ENCODE measurements around the gene SEC14L6. TPM values are rescaled to one million over a fixed set of nuclear protein-coding genes. Genes with fewer than 3 reads are reported as not detected.

SEC14L6 gene
- total RNA-seq, 1 donor from 2014 or later: 0.16 TPM

GRCh38 chr22:30572840-30573593 lies 26.5 kb upstream of the SEC14L6 start:
- peaks cover 9% of the 10 kb centered on the region for H3K36me3 Mint-ChIP-seq (ENCODE audit: low read depth, unreplicated experiment)
- H4K20me1 ChIP-seq (ENCODE audit: insufficient read depth, low read length): peaks cover 26% of the 10 kb centered on the region

GRCh38 chr22:30572210-30572609 lies 25.7 kb upstream of the SEC14L6 start:
- Histone ChIP-seq H3K79me2 (ENCODE audit: insufficient read depth, low read length) (no peaks in the 10 kb centered on the region), H3K27ac (ENCODE audit: low read depth, low read length) (no peak overlapping the region), H3K27me3 (ENCODE audit: insufficient read depth, low read length) (peaks cover 13% of the 10 kb centered on the region), H4K20me1 (ENCODE audit: insufficient read depth, low read length) (peaks cover 26% of the 10 kb centered on the region), H3K9ac (ENCODE audit: low read length) (no peak overlapping the region), H3K4me1 (ENCODE audit: insufficient read depth, low read length) (peaks cover 5% of the 10 kb centered on the region), H3K4me3 (ENCODE audit: insufficient read depth, low read depth, low read length) (no peak overlapping the region), H2AFZ (ENCODE audit: low read depth, low read length) (no peak overlapping the region), H3K4me2 (ENCODE audit: low read length) (no peak overlapping the region), H3K9me3 (ENCODE audit: insufficient read depth, low read depth, low read length) (no peaks in the 10 kb centered on the region), H3K36me3 (ENCODE audit: insufficient read depth, low read length) (peaks cover 10% of the 10 kb centered on the region)
- no peak for TF ChIP-seq EZH2 (IDR thresholded peaks at IDR 0.05; ENCODE audit: insufficient read depth, low read length)
- TF ChIP-seq CTCF (IDR thresholded peaks at IDR 0.05; ENCODE audit: insufficient read depth, low read depth, low read length): no peak
- no peak for DNase-seq (ENCODE audit: low read depth)
- Mint-ChIP-seq H3K9me3 (ENCODE audit: unreplicated experiment) (no peaks in the 10 kb centered on the region), H3K4me1 (ENCODE audit: low read depth, unreplicated experiment) (peaks cover 5% of the 10 kb centered on the region), H3K36me3 (ENCODE audit: low read depth, unreplicated experiment) (peaks cover 9% of the 10 kb centered on the region), H3K27ac (ENCODE audit: unreplicated experiment) (no peak overlapping the region), H3K27me3 (ENCODE audit: low read depth, unreplicated experiment) (peaks cover 16% of the 10 kb centered on the region), H3K4me3 (ENCODE audit: unreplicated experiment) (no peak overlapping the region)
- no peak for FAIRE-seq

More at GRCh38 chr22:30572840-30573593, 26.5 kb upstream of the SEC14L6 start:
- DNase-seq (ENCODE audit: low read depth): no peak
- H3K9me3 ChIP-seq (ENCODE audit: insufficient read depth, low read depth, low read length): no peaks in the 10 kb centered on the region
- no peaks in the 10 kb centered on the region for H3K79me2 ChIP-seq (ENCODE audit: insufficient read depth, low read length)
- H3K9ac ChIP-seq (ENCODE audit: low read length): no peak overlapping the region
- H3K4me2 ChIP-seq (ENCODE audit: low read length): no peak overlapping the region
- H3K27me3 Mint-ChIP-seq (ENCODE audit: low read depth, unreplicated experiment): peaks cover 13% of the 10 kb centered on the region
- no peaks in the 10 kb centered on the region for H3K9me3 Mint-ChIP-seq (ENCODE audit: unreplicated experiment)
- no peak overlapping the region for H2AFZ ChIP-seq (ENCODE audit: low read depth, low read length)
- H3K4me1 Mint-ChIP-seq (ENCODE audit: low read depth, unreplicated experiment): peaks cover 5% of the 10 kb centered on the region
- FAIRE-seq: no peak
- H3K27ac ChIP-seq (ENCODE audit: low read depth, low read length): no peak overlapping the region
- no peak overlapping the region for H3K27ac Mint-ChIP-seq (ENCODE audit: unreplicated experiment)
- no peak overlapping the region for H3K4me3 ChIP-seq (ENCODE audit: insufficient read depth, low read depth, low read length)
- H3K36me3 ChIP-seq (ENCODE audit: insufficient read depth, low read length): peaks cover 13% of the 10 kb centered on the region
- peaks cover 13% of the 10 kb centered on the region for H3K27me3 ChIP-seq (ENCODE audit: insufficient read depth, low read length)
- H3K4me3 Mint-ChIP-seq (ENCODE audit: unreplicated experiment): peak overlapping the region; percentile 57
- peaks cover 5% of the 10 kb centered on the region for H3K4me1 ChIP-seq (ENCODE audit: insufficient read depth, low read length)
- TF ChIP-seq EZH2 (IDR thresholded peaks at IDR 0.05; ENCODE audit: insufficient read depth, low read length) (no peak), CTCF (IDR thresholded peaks at IDR 0.05; ENCODE audit: insufficient read depth, low read depth, low read length) (no peak)

- no peak overlapping the region for H2AFZ ChIP-seq (ENCODE audit: low read depth, low read length)
- FAIRE-seq: no peak
- H3K4me1 Mint-ChIP-seq (ENCODE audit: low read depth, unreplicated experiment): peaks cover 2% of the 10 kb centered on the region
Measured at GRCh38 chr22:30569674-30570202, 23.2 kb upstream of the SEC14L6 start.

More at GRCh38 chr22:30569674-30570202, 23.2 kb upstream of the SEC14L6 start:
- no peaks in the 10 kb centered on the region for H3K9me3 Mint-ChIP-seq (ENCODE audit: unreplicated experiment)
- H3K4me1 ChIP-seq (ENCODE audit: insufficient read depth, low read length): peaks cover 1% of the 10 kb centered on the region
- no peaks in the 10 kb centered on the region for H3K79me2 ChIP-seq (ENCODE audit: insufficient read depth, low read length)
- DNase-seq (ENCODE audit: low read depth): no peak
- H3K36me3 Mint-ChIP-seq (ENCODE audit: low read depth, unreplicated experiment): peaks cover 2% of the 10 kb centered on the region
- peaks cover 10% of the 10 kb centered on the region for H4K20me1 ChIP-seq (ENCODE audit: insufficient read depth, low read length)
- no peaks in the 10 kb centered on the region for H3K9me3 ChIP-seq (ENCODE audit: insufficient read depth, low read depth, low read length)
- H3K9ac ChIP-seq (ENCODE audit: low read length): no peak overlapping the region
- H3K4me2 ChIP-seq (ENCODE audit: low read length): no peak overlapping the region
- TF ChIP-seq CTCF (IDR thresholded peaks at IDR 0.05; ENCODE audit: insufficient read depth, low read depth, low read length) (no peak), EZH2 (IDR thresholded peaks at IDR 0.05; ENCODE audit: insufficient read depth, low read length) (no peak)
- no peaks in the 10 kb centered on the region for H3K36me3 ChIP-seq (ENCODE audit: insufficient read depth, low read length)
- H3K4me3 Mint-ChIP-seq (ENCODE audit: unreplicated experiment): no peak overlapping the region
- H3K27me3 Mint-ChIP-seq (ENCODE audit: low read depth, unreplicated experiment): peaks cover 29% of the 10 kb centered on the region
- no peak overlapping the region for H3K4me3 ChIP-seq (ENCODE audit: insufficient read depth, low read depth, low read length)
- H3K27ac ChIP-seq (ENCODE audit: low read depth, low read length): no peak overlapping the region
- H3K27ac Mint-ChIP-seq (ENCODE audit: unreplicated experiment): no peak overlapping the region
- H3K27me3 ChIP-seq (ENCODE audit: insufficient read depth, low read length): peaks cover 14% of the 10 kb centered on the region
